GM12891 (cell line): ENCODE measurements around the gene CASP9.
"Not testable (repeated sequence)": the region's sequence is repeated elsewhere in the genome, so short reads cannot be mapped to it uniquely, and the experiment has no call there.

Experiments
- DNase-seq: peaks from one replicate; pipeline ENCODE4 v3.0.0; 2011; ENCODE audit warnings: low spot score; ENCODE audit not compliant: insufficient read length
- FAIRE-seq: peaks from 2 replicates; lab custom pipeline; 2011; peaks lifted over from hg19 to GRCh38; lab: Jason Lieb, UNC
- PAX5 ChIP-seq: IDR thresholded peaks from 2 replicates; pipeline ENCODE4 v1.6.1; 2011; ENCODE audit warnings: low read length, moderate library complexity, mild to moderate bottlenecking; ENCODE audit not compliant: insufficient read depth, severe bottlenecking
- POLR2A ChIP-seq: IDR thresholded peaks from 2 replicates; pipeline ENCODE4 v1.6.1; 2011; ENCODE audit warnings: low read depth, low read length, control low read depth
- POLR2AphosphoS5 ChIP-seq: IDR thresholded peaks from 2 replicates; pipeline ENCODE4 v1.6.1; 2011; ENCODE audit warnings: low read depth, low read length, control low read depth
- POU2F2 ChIP-seq: IDR thresholded peaks from 2 replicates; pipeline ENCODE4 v1.6.1; 2011; ENCODE audit warnings: low read depth, mild to moderate bottlenecking, control low read depth, low read length, moderate library complexity
- SPI1 ChIP-seq: IDR thresholded peaks from 2 replicates; pipeline ENCODE4 v1.6.1; 2011; ENCODE audit warnings: low read depth, low read length, control low read depth
- TAF1 ChIP-seq: IDR thresholded peaks from 2 replicates; pipeline ENCODE4 v1.6.1; 2011; ENCODE audit warnings: low read depth, low read length, control low read depth

CASP9 gene

GRCh38 chr1:15500184-15501178 lies 23.5 kb downstream of the CASP9 start:
- DNase-seq (no peak), FAIRE-seq (no peak)
- TF ChIP-seq POLR2AphosphoS5 (no peak), SPI1 (no peak), TAF1 (no peak), PAX5 (no peak), POLR2A (no peak), POU2F2 (no peak)

GRCh38 chr1:15493869-15494390 lies 30.1 kb downstream of the CASP9 start:
- FAIRE-seq: no peak
- no peak for TF ChIP-seq TAF1
- no peak for TF ChIP-seq PAX5
- TF ChIP-seq POU2F2: no peak
- no peak for TF ChIP-seq SPI1
- no peak for DNase-seq

- no peak for TF ChIP-seq POLR2A
- no peak for TF ChIP-seq POU2F2
- no peak for TF ChIP-seq SPI1
- FAIRE-seq (no peak), DNase-seq (no peak)
Observed at GRCh38 chr1:15492596-15492995, 31.4 kb downstream of the CASP9 start.

DNA sequence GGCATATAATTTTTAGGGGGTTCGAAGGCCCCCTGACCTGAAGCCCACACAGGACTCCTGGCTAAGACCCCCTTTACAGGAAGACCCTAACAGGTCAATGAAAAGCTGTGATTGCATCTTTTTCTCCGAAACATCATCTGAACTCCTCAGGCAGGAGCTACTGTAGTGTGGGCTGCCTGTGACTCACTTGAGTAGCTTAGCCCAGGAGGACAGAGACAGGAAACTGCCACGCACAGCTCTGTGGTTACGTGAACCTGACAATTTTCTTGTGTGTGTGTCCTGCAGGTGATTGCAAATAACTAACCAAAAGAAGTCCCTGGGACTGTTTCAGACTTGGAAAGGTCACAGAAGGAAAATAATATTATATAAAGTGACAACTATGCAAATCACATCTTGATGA lies 33.0 kb downstream of the CASP9 start:
- DNase-seq, FAIRE-seq: not testable (repeated sequence)

DNA sequence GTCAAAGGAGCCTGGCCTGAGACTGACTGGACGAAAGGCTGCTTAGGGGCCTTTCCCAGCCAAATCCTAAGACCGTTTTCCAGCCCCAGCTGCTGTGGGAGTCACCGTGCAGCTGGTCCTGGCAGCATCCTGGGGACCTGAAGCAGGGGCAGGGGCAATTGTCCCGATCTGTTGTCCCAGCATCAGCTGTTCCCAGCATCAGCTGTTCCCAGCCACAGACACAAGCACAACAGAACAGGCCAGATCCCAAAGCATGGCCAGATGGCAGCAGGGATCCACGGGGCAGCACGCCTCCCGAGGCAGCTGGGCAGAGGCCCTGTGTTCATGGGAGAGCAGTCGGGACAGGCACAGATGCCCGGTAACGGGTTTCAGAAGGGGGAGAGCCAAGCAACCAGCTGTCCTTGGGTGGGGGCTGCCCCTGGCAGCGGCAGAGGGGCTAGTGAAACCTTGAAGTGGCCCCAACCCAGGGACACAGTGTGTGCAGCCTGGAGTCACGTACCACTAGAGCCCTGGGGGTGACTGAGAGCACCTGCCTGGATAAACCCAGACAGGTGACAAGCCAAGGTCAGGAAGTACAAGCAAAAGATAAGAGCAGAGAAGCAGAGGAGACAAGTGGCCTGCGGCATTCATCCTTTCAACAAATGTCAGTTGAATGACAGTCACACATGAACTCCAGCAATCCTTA lies 34.8 kb downstream of the CASP9 start:
- FAIRE-seq (no peak), DNase-seq (no peak)
- no peak for TF ChIP-seq POLR2A
- no peak for TF ChIP-seq SPI1
- TF ChIP-seq PAX5: no peak
- no peak for TF ChIP-seq POLR2AphosphoS5
- TF ChIP-seq POU2F2: no peak
- TF ChIP-seq TAF1: no peak

GRCh38 chr1:15488371-15488770 lies 35.6 kb downstream of the CASP9 start:
- no peak for TF ChIP-seq PAX5
- no peak for TF ChIP-seq POU2F2
- no peak for TF ChIP-seq SPI1
- no peak for TF ChIP-seq TAF1
- TF ChIP-seq POLR2A: no peak
- DNase-seq (no peak), FAIRE-seq (no peak)

DNA sequence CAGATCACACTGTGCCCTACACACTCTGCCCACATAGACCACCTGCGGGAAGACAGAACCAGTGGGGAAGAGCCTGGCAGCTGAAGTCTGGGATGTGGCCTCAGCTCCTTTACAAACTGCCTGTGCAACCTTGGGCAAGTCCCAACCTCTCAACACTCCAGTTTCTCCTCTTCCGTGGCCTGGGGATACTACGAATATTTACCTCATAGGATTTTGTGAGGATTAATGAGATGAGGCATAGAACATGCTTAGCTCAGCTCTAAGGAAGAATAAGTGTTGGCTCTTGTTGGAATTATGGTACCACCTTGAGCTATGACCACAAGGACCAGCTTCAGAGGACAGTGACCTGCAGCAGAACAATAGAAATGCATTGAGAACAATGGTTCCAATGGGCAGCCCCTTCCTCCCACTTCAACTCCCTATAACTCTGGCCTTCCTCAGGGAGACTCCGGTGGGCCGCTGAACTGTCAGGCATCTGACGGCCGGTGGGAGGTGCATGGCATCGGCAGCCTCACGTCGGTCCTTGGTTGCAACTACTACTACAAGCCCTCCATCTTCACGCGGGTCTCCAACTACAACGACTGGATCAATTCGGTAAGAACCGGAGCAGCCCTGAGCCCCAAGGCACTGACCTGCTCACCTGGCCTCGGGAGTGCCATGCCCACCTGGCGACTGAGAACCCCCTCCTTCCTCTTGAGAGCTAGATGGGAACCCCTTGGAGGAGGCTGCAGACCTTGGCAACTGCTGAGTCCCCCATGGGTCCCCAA lies 37.0 kb downstream of the CASP9 start:
- not testable (repeated sequence) for FAIRE-seq, DNase-seq

- TF ChIP-seq POLR2AphosphoS5 (no peak), SPI1 (peak; percentile 35)
- no peak for FAIRE-seq
- DNase-seq: no peak
Observed at GRCh38 chr1:15485636-15486035, 38.4 kb downstream of the CASP9 start.

GRCh38 chr1:15484443-15484842 lies 39.6 kb downstream of the CASP9 start:
- not testable (repeated sequence) for FAIRE-seq, DNase-seq

GRCh38 chr1:15483971-15484370 lies 40.0 kb downstream of the CASP9 start:
- no peak for DNase-seq
- no peak for FAIRE-seq
- TF ChIP-seq PAX5: no peak
- TF ChIP-seq POLR2AphosphoS5: no peak
- TF ChIP-seq TAF1: no peak

- DNase-seq, FAIRE-seq: not testable (repeated sequence)
Observed at GRCh38 chr1:15482983-15483543, 41.0 kb downstream of the CASP9 start.

GRCh38 chr1:15482455-15482854 lies 41.6 kb downstream of the CASP9 start:
- not testable (repeated sequence) for DNase-seq, FAIRE-seq
